ENCODE measurements around the gene OSBPL8.

OSBPL8 gene

GRCh38 chr12:76568130-76568529 is 8.6 kb upstream of the OSBPL8 start:
- TF ChIP-seq, protein P1, sequence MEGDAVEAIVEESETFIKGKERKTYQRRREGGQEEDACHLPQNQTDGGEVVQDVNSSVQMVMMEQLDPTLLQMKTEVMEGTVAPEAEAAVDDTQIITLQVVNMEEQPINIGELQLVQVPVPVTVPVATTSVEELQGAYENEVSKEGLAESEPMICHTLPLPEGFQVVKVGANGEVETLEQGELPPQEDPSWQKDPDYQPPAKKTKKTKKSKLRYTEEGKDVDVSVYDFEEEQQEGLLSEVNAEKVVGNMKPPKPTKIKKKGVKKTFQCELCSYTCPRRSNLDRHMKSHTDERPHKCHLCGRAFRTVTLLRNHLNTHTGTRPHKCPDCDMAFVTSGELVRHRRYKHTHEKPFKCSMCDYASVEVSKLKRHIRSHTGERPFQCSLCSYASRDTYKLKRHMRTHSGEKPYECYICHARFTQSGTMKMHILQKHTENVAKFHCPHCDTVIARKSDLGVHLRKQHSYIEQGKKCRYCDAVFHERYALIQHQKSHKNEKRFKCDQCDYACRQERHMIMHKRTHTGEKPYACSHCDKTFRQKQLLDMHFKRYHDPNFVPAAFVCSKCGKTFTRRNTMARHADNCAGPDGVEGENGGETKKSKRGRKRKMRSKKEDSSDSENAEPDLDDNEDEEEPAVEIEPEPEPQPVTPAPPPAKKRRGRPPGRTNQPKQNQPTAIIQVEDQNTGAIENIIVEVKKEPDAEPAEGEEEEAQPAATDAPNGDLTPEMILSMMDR (IDR thresholded peaks at IDR 0.05) = no peak
- TF ChIP-seq ZFX (IDR thresholded peaks at IDR 0.05; ENCODE audit: borderline replicate concordance) = no peak
- no peak overlapping the region for H3K27ac ChIP-seq

GRCh38 chr12:76563061-76563460 is 3.5 kb upstream of the OSBPL8 start:
- TF ChIP-seq, protein P1 (IDR thresholded peaks at IDR 0.05) = no peak
- no peak for TF ChIP-seq ZFX (IDR thresholded peaks at IDR 0.05; ENCODE audit: borderline replicate concordance)

DNA sequence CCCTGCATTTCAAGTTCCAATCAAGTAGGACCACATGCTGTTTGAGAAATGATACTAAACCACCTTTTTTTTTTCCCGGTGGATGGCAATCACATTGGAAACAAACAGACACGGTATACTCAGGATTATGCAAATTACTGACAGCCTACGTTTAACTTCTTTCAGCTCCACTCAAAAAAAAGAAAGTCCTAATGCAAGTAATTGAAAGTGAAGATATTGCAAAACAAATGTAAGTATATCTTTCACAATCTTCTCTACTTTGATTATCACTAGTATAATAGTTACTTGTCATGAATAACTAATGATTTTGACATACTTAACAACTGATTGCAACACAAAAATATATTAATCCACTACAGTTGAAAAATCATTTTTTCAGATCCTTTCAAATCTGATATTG is 2.6 kb upstream of the OSBPL8 start:
- no peak overlapping the region; the same call in 1 of the 2 replicates for H3K27ac ChIP-seq
- TF ChIP-seq ZFX (IDR thresholded peaks at IDR 0.05; ENCODE audit: borderline replicate concordance) = no peak
- TF ChIP-seq, protein P1 (IDR thresholded peaks at IDR 0.05) = no peak

More at GRCh38 chr12:76563061-76563460, 3.5 kb upstream of the OSBPL8 start:
- peak overlapping the region; percentile 46 for H3K27ac ChIP-seq

GRCh38 chr12:76560086-76560491 is 518 bp upstream of the OSBPL8 start:
- H3K27ac ChIP-seq = peak overlapping the region; percentile 68
- no peak for TF ChIP-seq ZFX (IDR thresholded peaks at IDR 0.05; ENCODE audit: borderline replicate concordance)
- TF ChIP-seq, protein P1 (IDR thresholded peaks at IDR 0.05) = no peak

GRCh38 chr12:76558684-76559399 is 729 bp downstream of the OSBPL8 start:
- peak overlapping the region; percentile 68 for H3K27ac ChIP-seq

DNA sequence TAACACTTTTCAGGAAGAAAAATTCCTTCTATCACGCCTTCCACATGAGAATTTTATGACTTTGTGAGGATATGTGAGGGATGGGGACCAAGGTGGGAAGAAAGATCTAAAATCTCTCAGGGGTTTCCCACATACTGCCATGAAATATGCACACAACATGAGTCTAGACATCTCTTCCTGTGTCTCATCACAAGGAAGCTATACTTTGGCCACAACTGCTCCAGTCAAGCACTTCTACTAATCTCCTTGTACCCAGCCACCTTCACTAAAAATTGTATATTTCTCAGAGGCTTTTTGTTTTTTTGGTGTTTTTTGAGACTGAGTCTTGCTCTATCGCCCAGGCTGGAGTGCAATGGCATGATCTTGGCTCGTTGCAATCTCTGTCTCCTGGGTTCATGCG is 3.2 kb downstream of the OSBPL8 start:
- no peak overlapping the region for H3K27ac ChIP-seq
- no peak for TF ChIP-seq ZFX (IDR thresholded peaks at IDR 0.05; ENCODE audit: borderline replicate concordance)
- TF ChIP-seq, protein P1 (IDR thresholded peaks at IDR 0.05) = no peak

More at GRCh38 chr12:76558684-76559399, 729 bp downstream of the OSBPL8 start:
- TF ChIP-seq, protein P1 (IDR thresholded peaks at IDR 0.05) = no peak
- TF ChIP-seq ZFX (IDR thresholded peaks at IDR 0.05; ENCODE audit: borderline replicate concordance) = no peak

GRCh38 chr12:76555797-76556196 is 3.8 kb downstream of the OSBPL8 start:
- H3K27ac ChIP-seq = no peak overlapping the region
- TF ChIP-seq ZFX (IDR thresholded peaks at IDR 0.05; ENCODE audit: borderline replicate concordance) = no peak
- TF ChIP-seq, protein P1 (IDR thresholded peaks at IDR 0.05) = no peak

Measured in 22Rv1 (cell line).